SU-DHL-6 (cell line): ENCODE data around the gene PDPK1.

Experiments used
- H2AFZ ChIP-seq: fragments of 200-600 bp; sonication (generic); 2 replicates; pipeline ENCODE4 v1.6.1; 2014; ENCODE audit warnings: low read depth, mild to moderate bottlenecking, moderate library complexity, mixed read lengths, antibody characterized with exemption, low read length; ENCODE audit not compliant: severe bottlenecking
- H3F3A ChIP-seq: fragments of 200-600 bp; shearing (Covaris generic); 2 replicates; pipeline ENCODE4 v1.6.0; 2016; ENCODE audit warnings: antibody characterized with exemption, mild to moderate bottlenecking; ENCODE audit not compliant: insufficient read depth
- H3K27ac ChIP-seq: fragments of 200-600 bp; sonication (generic); 2 replicates; pipeline ENCODE4 v1.5.1; 2016; ENCODE audit warnings: low read depth, mild to moderate bottlenecking, low read length, moderate library complexity, mixed read lengths
- H3K27me3 ChIP-seq: fragments of 200-600 bp; sonication (generic), shearing (Covaris generic); 2 replicates; pipeline ENCODE4 v1.6.0; 2014; ENCODE audit warnings: mild to moderate bottlenecking, low read length
- H3K36me3 ChIP-seq: fragments of 200-600 bp; sonication (generic); 2 replicates; pipeline ENCODE4 v1.6.1; 2014; ENCODE audit warnings: mild to moderate bottlenecking, low read length, mixed read lengths
- H3K4me2 ChIP-seq: fragments of 300-600, 200-600 bp; shearing (Covaris generic), sonication (generic); 2 replicates; pipeline ENCODE4 v1.6.0; 2014; ENCODE audit warnings: low read length, low read depth, mild to moderate bottlenecking; ENCODE audit not compliant: poor library complexity, severe bottlenecking
- H3K4me3 ChIP-seq: fragments of 200-600 bp; sonication (generic); 2 replicates; pipeline ENCODE4 v1.5.1; 2014; ENCODE audit warnings: antibody characterized with exemption, low read length, mild to moderate bottlenecking, mixed read lengths; ENCODE audit not compliant: insufficient read depth, poor library complexity, severe bottlenecking
- H3K79me2 ChIP-seq: fragments of 200-600 bp; sonication (generic); 2 replicates; pipeline ENCODE4 v1.6.1; 2014; ENCODE audit warnings: mild to moderate bottlenecking, low read length, moderate library complexity; ENCODE audit not compliant: insufficient read depth
- H3K9ac ChIP-seq: fragments of 200-600 bp; sonication (generic); 2 replicates; pipeline ENCODE4 v1.7.0; 2014; ENCODE audit warnings: mild to moderate bottlenecking, low read length
- H3K9me2 ChIP-seq: fragments of 200-600 bp; sonication (generic); replicated peaks from 2 replicates; pipeline ENCODE4 v1.6.1; 2014; ENCODE audit warnings: low read length; ENCODE audit not compliant: insufficient read depth
- H3K9me3 ChIP-seq: fragments of 200-600 bp; sonication (generic); 2 replicates; pipeline ENCODE4 v1.6.1; 2014; ENCODE audit warnings: low read length, mixed read lengths; ENCODE audit not compliant: insufficient read depth
- H4K20me1 ChIP-seq: fragments of 200-600 bp; sonication (generic); 2 replicates; pipeline ENCODE4 v1.6.1; 2014; ENCODE audit warnings: low read depth, mild to moderate bottlenecking, antibody characterized with exemption, low read length, moderate library complexity, mixed read lengths
- CTCF ChIP-seq: fragments of 200-600 bp; sonication (generic); IDR thresholded peaks from one replicate; pipeline ENCODE4 v1.5.1; 2017; ENCODE audit warnings: antibody characterized with exemption, mild to moderate bottlenecking, low read length, moderate library complexity; ENCODE audit not compliant: insufficient read depth, poor library complexity, severe bottlenecking
- EZH2phosphoT487 ChIP-seq: fragments of 200-600 bp; sonication (generic), shearing (Covaris generic); conservative IDR thresholded peaks from 2 replicates; pipeline ENCODE4 v1.6.1; 2018; ENCODE audit warnings: mild to moderate bottlenecking, antibody characterized with exemption, low read length, moderate library complexity, mixed read lengths

PDPK1 gene

GRCh38 chr16:2514333-2515179 lies 23.3 kb upstream of the PDPK1 start:
- Histone ChIP-seq H2AFZ (no peak overlapping the region), H4K20me1 (no peaks in the 10 kb centered on the region), H3K79me2 (peaks cover 56% of the 10 kb centered on the region)

GRCh38 chr16:2515180-2515851 lies 22.5 kb upstream of the PDPK1 start:
- Histone ChIP-seq H4K20me1 (no peaks in the 10 kb centered on the region), H3K27ac (peak overlapping the region; percentile 87), H3K27me3 (no peaks in the 10 kb centered on the region), H3K4me2 (peak overlapping the region; percentile 90), H2AFZ (no peak overlapping the region), H3K79me2 (peaks cover 57% of the 10 kb centered on the region), H3K9me2 (no peaks in the 10 kb centered on the region), H3F3A (0 out of 2 replicates have a peak, but pooled peaks cover 3% of the 10 kb centered on the region), H3K9ac (peak overlapping the region; percentile 95), H3K9me3 (no peaks in the 10 kb centered on the region), H3K4me3 (peak overlapping the region; percentile 97), H3K36me3 (no peaks in the 10 kb centered on the region)
- TF ChIP-seq CTCF: no peak
- TF ChIP-seq EZH2phosphoT487: no peak

More at GRCh38 chr16:2514333-2515179, 23.3 kb upstream of the PDPK1 start:
- H3K36me3 ChIP-seq: no peaks in the 10 kb centered on the region
- TF ChIP-seq EZH2phosphoT487 (no peak), CTCF (no peak)
- H3K9me2 ChIP-seq: no peaks in the 10 kb centered on the region
- H3K4me3 ChIP-seq: peak overlapping the region; percentile 97
- peak overlapping the region; percentile 90 for H3K4me2 ChIP-seq
- H3K9ac ChIP-seq: peak overlapping the region; percentile 95
- H3K9me3 ChIP-seq: no peaks in the 10 kb centered on the region
- no peaks in the 10 kb centered on the region for H3K27me3 ChIP-seq
- H3F3A ChIP-seq: 0 out of 2 replicates have a peak, but pooled peaks cover 3% of the 10 kb centered on the region
- peak overlapping the region; percentile 87 for H3K27ac ChIP-seq

- H3K4me2 ChIP-seq: peak overlapping the region; percentile 90
- no peak overlapping the region for H3K9ac ChIP-seq
- no peaks in the 10 kb centered on the region for H4K20me1 ChIP-seq
- H3K4me3 ChIP-seq: no peak overlapping the region
- H3K27ac ChIP-seq: peak overlapping the region; percentile 10; the same call in 1 of the 2 replicates
- TF ChIP-seq EZH2phosphoT487 (no peak), CTCF (no peak)
- peaks cover 68% of the 10 kb centered on the region for H3K79me2 ChIP-seq
- H3K27me3 ChIP-seq: no peaks in the 10 kb centered on the region
- no peaks in the 10 kb centered on the region for H3K9me3 ChIP-seq
- 0 out of 2 replicates have a peak, but pooled peaks cover 7% of the 10 kb centered on the region for H3F3A ChIP-seq
- no peaks in the 10 kb centered on the region for H3K36me3 ChIP-seq
- no peak overlapping the region for H2AFZ ChIP-seq
- no peaks in the 10 kb centered on the region for H3K9me2 ChIP-seq
Measured at GRCh38 chr16:2516391-2517240, 21.2 kb upstream of the PDPK1 start.
